Kidney glomerular epithelial cell (primary cell): Measurements from ENCODE around the gene LSM8.
"Not testable (repeated sequence)": the region's sequence is repeated elsewhere in the genome, so short reads cannot be mapped to it uniquely, and the experiment has no call there.

ENCODE experiments used
- DNase-seq: peaks from one replicate; lab custom pipeline; 2025; lab: John Stamatoyannopoulos, UW

Gene LSM8

GRCh38 chr7:118214051-118214832 lies 30.3 kb downstream of the LSM8 start:
- peak; percentile 54 for DNase-seq

GRCh38 chr7:118214833-118215182 lies 30.8 kb downstream of the LSM8 start:
- DNase-seq = peak; percentile 39

- DNase-seq = no peak
These were observed 33.3 kb downstream of the LSM8 start for GRCh38 chr7:118217210-118217619.

- DNase-seq = no peak
These were observed 34.6 kb downstream of the LSM8 start for GRCh38 chr7:118218413-118219156.

- no peak for DNase-seq
These were observed 35.2 kb downstream of the LSM8 start for GRCh38 chr7:118219157-118219512.

GRCh38 chr7:118220583-118220982 lies 36.6 kb downstream of the LSM8 start:
- DNase-seq = no peak

GRCh38 chr7:118222591-118222990 lies 38.6 kb downstream of the LSM8 start:
- DNase-seq = no peak

- DNase-seq = no peak
These were observed 40.6 kb downstream of the LSM8 start, which contains the start of gene ANKRD7 for GRCh38 chr7:118224521-118224920. Gene ANKRD7, plus strand, starts transcription at chr7:118224704. Its CDS starts 127 bp downstream, at chr7:118224831.

- DNase-seq = peak; percentile 42
These were observed 48.9 kb downstream of the LSM8 start for GRCh38 chr7:118232837-118233236.

- no peak for DNase-seq
These were observed 49.8 kb downstream of the LSM8 start for GRCh38 chr7:118233799-118234198.

GRCh38 chr7:118239014-118239413 lies 55.0 kb downstream of the LSM8 start:
- DNase-seq = no peak

GRCh38 chr7:118240320-118240719 lies 56.4 kb downstream of the LSM8 start:
- not testable (repeated sequence) for DNase-seq
